Omental fat pad (tissue), 4 donors: ENCODE data around the gene PAPSS1. TPM values are rescaled to one million over a fixed set of nuclear protein-coding genes. Genes with fewer than 3 reads are reported as not detected.

Source experiments
- ATAC-seq: fragments of 150-250 bp; one replicate; pipeline ENCODE4 v1.9.1; 2016; ENCODE audit warnings: mild to moderate bottlenecking, moderate library complexity; ENCODE audit not compliant: low FRiP score
- DNase-seq: peaks from one replicate; pipeline ENCODE4 v3.0.0-alpha.2; 2019; ENCODE audit warnings: low spot score
- CTCF ChIP-seq, 3 donors: fragments of 450-650 bp; IDR thresholded peaks; one replicate each; pipeline ENCODE4 v1.5.1; 2016 to 2017; ENCODE audit warnings: antibody characterized with exemption in 3 of 3, mild to moderate bottlenecking in 3 of 3, moderate library complexity in 2 of 3
- total RNA-seq, 4 donors: library from RNA; depleted of rRNA; stranded (reverse); fragments of >200 nt; gene quantifications; one replicate each; pipeline ENCODE4 v1.1.0, GENCODE V29; 2016

The PAPSS1 gene
- total RNA-seq, 4 donors from 2014 or later, result 29.4 to 41.5 (median 37.6) TPM

- no peak for DNase-seq
- TF ChIP-seq CTCF (IDR thresholded peaks at IDR 0.05), result no peak
- no peak for ATAC-seq
Measured at GRCh38 chr4:107615809-107616208, 104.2 kb downstream of the PAPSS1 start.

- DNase-seq, result no peak
- no peak for ATAC-seq
- no peak for TF ChIP-seq CTCF (IDR thresholded peaks at IDR 0.05)
Measured at GRCh38 chr4:107603430-107603829, 116.6 kb downstream of the PAPSS1 start.

- ATAC-seq, result no peak
- no peak for TF ChIP-seq CTCF (IDR thresholded peaks at IDR 0.05)
Measured at GRCh38 chr4:107600983-107601382, 119.1 kb downstream of the PAPSS1 start.

GRCh38 chr4:107600436-107600835 is 119.6 kb downstream of the PAPSS1 start:
- DNase-seq (no peak), ATAC-seq (no peak)
- TF ChIP-seq CTCF (IDR thresholded peaks at IDR 0.05), result no peak

More at GRCh38 chr4:107600983-107601382, 119.1 kb downstream of the PAPSS1 start:
- DNase-seq, result no peak

GRCh38 chr4:107599841-107600240 is 120.2 kb downstream of the PAPSS1 start:
- no peak for TF ChIP-seq CTCF (IDR thresholded peaks at IDR 0.05)
- ATAC-seq (no peak), DNase-seq (no peak)

GRCh38 chr4:107593230-107593629 is 126.8 kb downstream of the PAPSS1 start:
- ATAC-seq, result no peak
- TF ChIP-seq CTCF (IDR thresholded peaks at IDR 0.05), result no peak
- no peak for DNase-seq

- no peak for DNase-seq
- TF ChIP-seq CTCF (IDR thresholded peaks at IDR 0.05), result no peak
- no peak for ATAC-seq
Measured at GRCh38 chr4:107592519-107592918, 127.5 kb downstream of the PAPSS1 start.
